ENCODE measurements around the gene PACSIN3.

The PACSIN3 gene

DNA sequence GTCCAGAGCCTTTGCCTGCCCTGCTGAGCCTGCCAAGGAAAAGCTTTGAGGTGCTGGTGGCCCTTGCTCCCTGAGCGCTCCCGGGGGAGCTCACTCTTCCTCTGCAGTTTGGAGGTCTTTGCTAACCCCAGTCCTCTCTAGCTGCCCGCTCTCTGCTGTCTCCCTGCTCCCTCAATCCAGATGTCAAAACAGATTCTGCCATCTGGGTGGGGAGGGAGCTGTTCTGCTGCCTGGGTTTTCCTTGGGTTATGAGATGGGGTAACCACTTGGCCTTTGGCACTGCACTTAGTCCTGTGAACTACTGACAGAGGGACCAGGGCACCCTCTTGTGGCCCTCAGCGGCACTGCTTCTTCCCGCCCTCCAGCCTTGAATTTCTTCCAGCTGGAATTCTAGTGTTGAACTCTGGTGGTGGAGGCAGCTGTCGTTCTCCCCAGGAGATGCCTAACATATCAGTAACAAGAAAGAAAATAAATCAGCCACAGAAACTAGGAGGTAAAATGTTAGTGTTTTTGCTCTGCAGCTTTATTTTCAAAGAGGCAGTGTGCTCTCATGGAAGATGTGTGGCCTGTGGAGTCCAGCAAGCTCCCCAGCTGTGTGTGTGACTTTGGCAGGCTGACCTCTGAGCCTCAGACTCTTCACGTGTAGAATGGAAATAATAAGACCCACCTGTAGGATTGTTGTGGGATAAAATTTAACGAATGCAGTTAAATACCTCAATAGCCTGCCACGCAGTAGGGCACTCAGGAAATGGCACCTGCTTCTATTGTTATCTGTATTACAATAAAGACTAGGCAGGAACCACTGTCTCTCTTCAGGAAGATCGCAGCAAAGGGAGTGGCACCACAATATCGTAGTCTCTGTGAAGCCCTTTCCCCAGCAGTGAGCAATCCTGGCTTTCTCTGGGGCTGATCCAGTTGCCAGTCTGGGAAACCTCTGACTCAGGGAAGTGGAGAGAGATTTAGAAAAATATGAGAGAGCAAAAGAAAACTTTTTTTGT is 33.0 kb downstream of the PACSIN3 start:
- TF ChIP-seq, protein P1, sequence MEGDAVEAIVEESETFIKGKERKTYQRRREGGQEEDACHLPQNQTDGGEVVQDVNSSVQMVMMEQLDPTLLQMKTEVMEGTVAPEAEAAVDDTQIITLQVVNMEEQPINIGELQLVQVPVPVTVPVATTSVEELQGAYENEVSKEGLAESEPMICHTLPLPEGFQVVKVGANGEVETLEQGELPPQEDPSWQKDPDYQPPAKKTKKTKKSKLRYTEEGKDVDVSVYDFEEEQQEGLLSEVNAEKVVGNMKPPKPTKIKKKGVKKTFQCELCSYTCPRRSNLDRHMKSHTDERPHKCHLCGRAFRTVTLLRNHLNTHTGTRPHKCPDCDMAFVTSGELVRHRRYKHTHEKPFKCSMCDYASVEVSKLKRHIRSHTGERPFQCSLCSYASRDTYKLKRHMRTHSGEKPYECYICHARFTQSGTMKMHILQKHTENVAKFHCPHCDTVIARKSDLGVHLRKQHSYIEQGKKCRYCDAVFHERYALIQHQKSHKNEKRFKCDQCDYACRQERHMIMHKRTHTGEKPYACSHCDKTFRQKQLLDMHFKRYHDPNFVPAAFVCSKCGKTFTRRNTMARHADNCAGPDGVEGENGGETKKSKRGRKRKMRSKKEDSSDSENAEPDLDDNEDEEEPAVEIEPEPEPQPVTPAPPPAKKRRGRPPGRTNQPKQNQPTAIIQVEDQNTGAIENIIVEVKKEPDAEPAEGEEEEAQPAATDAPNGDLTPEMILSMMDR (conservative IDR thresholded peaks at IDR 0.05; ENCODE audit: low read depth, low read length): peak; percentile 100
- H3K4me3 ChIP-seq (ENCODE audit: low read length): no peak overlapping the region
- no peak for DNase-seq (ENCODE audit: low read depth)

DNA sequence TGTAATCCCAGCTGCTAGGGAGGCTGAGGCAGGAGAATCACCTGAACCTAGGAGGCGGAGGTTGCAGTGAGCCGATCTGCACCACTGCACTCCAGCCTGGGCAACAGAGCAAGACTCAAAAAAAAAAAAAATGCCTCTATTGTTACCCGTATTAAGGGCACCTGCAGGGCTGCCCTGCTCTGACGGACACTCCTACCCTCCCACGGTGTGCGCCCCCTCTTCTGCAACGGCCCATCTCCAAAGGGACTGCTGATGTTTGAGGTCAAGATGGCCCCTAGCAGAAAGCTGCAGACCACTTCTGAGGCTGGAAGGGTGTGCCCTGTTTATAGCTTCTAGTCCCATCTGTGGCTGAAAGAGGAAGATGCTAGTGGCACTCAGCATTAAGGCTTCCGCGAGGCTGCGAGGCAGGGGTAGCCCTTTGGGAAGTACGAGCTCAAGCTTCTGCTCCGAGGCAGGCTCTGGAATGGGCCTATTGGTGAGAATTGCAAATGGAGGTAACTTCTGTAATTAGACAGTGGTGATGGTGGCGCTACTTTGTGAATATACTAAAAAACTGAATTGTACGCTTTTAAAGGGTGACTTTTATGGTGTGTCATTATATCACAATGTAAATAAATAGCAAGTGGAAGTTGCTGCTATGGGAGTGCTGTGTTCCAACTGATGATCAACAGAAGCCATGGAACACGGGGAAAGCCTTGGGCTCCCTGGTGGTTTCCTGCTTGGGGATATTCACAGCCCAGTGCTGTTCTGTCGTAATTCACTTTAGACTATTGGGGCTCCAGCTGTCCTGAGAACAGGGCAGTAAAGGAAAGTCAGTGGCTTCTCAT is 33.9 kb downstream of the PACSIN3 start:
- H3K4me3 ChIP-seq (ENCODE audit: low read length): no peak overlapping the region
- DNase-seq (ENCODE audit: low read depth): no peak
- TF ChIP-seq, protein P1 (conservative IDR thresholded peaks at IDR 0.05; ENCODE audit: low read depth, low read length): no peak

DNA sequence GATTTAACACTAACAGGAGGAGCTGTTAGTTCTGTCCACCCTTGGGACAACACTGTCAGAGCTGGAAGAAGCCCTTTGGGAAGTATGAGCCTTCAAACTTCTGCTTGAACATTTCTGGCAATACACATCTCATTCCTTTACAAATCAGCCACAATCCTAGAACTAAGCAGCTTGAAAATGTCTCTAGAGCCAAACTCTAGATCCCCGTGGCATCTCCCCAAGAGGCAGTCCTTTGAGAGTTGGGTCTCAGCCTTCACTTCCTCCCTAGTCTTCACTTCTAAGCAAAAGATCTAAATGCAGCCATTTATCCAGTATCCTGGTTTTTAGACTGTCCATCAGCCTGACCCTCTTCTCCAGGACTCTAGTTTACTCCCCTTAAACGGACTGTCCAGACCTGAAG is 36.5 kb downstream of the PACSIN3 start:
- TF ChIP-seq, protein P1 (conservative IDR thresholded peaks at IDR 0.05; ENCODE audit: low read depth, low read length): no peak
- DNase-seq (ENCODE audit: low read depth): no peak
- H3K4me3 ChIP-seq (ENCODE audit: low read length): no peak overlapping the region

DNA sequence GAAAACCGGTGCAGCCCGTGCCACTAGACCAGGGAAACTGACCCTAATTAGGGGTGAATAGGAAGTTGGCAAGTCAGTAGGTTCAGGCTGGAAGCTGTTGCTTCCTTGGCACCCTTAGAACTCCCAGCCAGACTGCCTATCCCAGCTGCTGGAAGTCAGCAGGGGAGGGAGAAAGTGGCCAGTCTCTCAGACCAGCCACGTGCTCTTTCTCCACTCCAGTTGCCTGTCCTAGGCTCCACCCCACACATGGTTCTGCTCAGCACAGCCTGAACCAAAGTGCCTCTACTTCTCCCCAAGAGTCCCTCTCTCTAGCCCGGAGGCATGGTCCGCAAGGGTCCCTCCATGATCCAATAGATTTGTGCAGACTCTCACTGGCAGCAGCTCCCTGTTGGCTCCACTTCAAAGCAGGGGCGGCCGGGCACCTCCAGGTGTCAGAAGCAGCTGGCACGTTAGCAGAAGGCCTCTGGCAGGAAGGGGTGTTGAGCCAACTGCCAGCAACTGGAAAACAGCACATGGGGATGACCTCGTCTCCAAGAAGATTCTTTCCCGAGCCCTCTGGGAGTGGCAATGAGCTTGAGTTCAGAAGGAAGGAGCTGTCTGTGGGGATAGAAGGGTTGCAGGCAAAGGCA is 37.2 kb downstream of the PACSIN3 start:
- DNase-seq (ENCODE audit: low read depth): no peak
- no peak overlapping the region for H3K4me3 ChIP-seq (ENCODE audit: low read length)
- TF ChIP-seq, protein P1 (conservative IDR thresholded peaks at IDR 0.05; ENCODE audit: low read depth, low read length): no peak

DNA sequence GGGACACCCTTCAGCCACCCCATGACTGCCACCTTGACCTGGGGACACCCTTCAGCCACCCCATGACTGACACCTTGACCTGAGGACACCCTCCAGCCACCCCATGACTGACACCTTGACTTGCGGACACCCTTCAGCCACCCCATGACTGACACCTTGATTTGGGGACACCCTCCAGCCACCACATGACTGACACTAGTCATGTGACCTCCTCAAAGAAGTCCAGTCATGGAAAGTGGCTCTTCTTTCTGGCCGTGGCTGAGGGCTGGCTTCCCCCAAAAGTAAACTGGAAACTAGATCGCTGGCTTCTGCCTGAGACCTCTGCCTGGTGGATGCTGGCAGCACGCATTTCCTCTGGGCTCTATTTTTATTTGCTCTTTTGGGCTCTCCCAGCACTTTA is 38.0 kb downstream of the PACSIN3 start:
- TF ChIP-seq, protein P1 (conservative IDR thresholded peaks at IDR 0.05; ENCODE audit: low read depth, low read length): no peak
- H3K4me3 ChIP-seq (ENCODE audit: low read length): no peak overlapping the region
- DNase-seq (ENCODE audit: low read depth): no peak

DNA sequence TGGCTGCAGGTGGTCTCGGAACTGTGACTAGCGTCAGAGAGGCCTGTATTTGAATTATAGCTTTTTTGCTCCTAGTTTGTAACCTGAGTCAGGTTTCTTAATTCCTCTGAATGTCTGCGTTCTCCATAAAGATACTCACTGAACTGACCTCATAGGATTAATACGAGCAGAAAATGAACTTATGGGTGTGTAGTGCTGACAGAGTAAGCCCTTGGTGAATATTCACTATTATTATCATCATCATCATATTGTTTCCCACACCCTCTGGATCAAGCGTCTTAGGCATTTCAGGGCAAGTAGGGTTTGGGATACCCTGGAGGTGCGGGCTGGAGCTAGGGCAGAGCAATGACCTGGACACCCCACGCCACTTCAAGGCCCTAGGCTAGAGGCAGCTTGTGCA is 38.6 kb downstream of the PACSIN3 start:
- TF ChIP-seq, protein P1 (conservative IDR thresholded peaks at IDR 0.05; ENCODE audit: low read depth, low read length): no peak
- no peak overlapping the region for H3K4me3 ChIP-seq (ENCODE audit: low read length)
- no peak for DNase-seq (ENCODE audit: low read depth)
